ENCODE data around the gene CPZ.
"Not testable (repeated sequence)": the region's sequence is repeated elsewhere in the genome, so short reads cannot be mapped to it uniquely, and the experiment has no call there.

CPZ gene

DNA sequence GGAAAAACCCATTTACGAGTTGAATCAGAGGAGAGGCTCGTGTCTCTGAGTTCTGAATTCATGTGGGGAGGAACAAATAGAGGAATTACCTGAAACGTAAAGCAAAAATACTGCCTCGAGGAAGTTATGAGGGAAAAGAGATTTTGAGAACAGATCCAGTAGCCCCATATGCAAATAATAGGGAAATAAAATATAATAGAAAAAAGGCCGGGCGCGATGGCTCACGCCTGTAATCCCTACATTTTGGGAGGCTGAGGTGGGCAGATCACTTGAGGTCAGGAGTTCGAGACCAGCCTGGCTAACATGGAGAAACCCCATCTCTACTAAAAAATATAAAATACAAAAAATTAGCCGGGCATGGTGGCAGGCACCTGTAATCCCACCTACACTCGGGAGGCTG lies 42.2 kb downstream of the CPZ start:
- DNase-seq (ENCODE audit: extremely low read depth in 1 of 2, low read depth in 1 of 2): not testable (repeated sequence)

DNA sequence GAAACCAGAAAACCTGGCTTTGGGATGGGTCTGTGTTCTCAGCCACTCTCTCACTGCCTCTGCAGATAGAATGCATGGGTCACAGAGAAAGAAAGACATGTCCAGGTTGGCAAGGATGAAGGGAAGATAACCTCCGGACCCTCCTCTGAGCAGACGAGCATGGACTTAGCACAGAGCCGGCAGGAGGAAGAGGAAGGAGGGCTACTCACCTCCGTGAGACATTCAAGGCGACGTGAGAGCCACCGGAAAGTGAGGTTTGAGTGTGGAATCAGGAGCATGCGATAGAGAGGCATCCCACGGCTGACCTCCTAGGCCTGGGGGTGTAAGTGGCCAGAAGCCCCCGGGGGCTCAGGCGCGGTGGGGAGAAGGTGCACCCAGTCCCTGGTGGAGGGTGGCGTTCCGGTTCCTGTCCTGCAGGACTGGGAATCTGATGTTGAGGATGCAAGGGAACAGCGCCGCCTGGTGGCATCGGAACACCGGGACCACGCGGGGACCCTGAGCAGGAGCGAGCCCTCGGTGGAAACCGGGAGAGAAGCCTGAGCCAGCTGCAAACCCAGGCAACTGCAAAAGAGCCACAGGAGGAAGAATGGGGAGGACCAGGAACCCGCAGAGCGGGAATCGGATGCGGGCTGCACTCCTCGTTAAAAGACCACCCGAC lies 43.5 kb downstream of the CPZ start:
- DNase-seq (ENCODE audit: extremely low read depth in 1 of 2, low read depth in 1 of 2): not testable (repeated sequence)

DNA sequence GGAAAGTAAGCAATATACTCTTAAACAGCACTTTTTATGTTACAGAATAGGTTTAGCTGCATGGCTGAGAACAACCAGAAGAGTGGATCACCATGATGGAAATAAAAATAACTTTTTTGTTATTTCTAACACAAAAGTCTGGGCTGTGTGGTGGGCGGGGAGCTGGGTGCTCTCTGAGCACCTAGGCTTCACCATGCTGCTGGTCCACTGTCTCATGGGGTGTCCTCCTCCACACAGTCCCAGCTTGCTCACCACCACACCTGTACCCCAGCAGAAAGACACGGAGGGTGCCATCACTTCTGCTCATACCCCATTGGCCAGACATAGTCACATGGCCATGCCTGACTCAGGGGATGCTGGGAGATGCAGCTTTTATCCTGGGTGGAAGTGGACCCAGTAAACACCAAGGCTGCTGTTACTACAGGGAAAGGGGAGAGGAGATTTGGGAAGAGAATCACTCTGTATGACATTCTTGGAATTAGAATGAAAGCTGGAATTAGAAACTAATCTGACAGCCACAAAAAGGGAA lies 45.0 kb downstream of the CPZ start:
- no peak for DNase-seq (ENCODE audit: extremely low read depth in 1 of 2, low read depth in 1 of 2)

GRCh38 chr4:8639021-8639420 lies 46.5 kb downstream of the CPZ start:
- no peak for DNase-seq (ENCODE audit: extremely low read depth in 1 of 2, low read depth in 1 of 2)

- DNase-seq (ENCODE audit: extremely low read depth in 1 of 2, low read depth in 1 of 2): no peak
Observed at GRCh38 chr4:8639777-8640720, 47.5 kb downstream of the CPZ start.

GRCh38 chr4:8640816-8641215 lies 48.3 kb downstream of the CPZ start:
- no peak for DNase-seq (ENCODE audit: extremely low read depth in 1 of 2, low read depth in 1 of 2)

GRCh38 chr4:8641256-8641655 lies 48.7 kb downstream of the CPZ start:
- no peak for DNase-seq (ENCODE audit: extremely low read depth in 1 of 2, low read depth in 1 of 2)

- DNase-seq (ENCODE audit: extremely low read depth in 1 of 2, low read depth in 1 of 2): no peak
Observed at GRCh38 chr4:8641931-8642650, 49.5 kb downstream of the CPZ start.

GRCh38 chr4:8642651-8643321 lies 50.2 kb downstream of the CPZ start:
- DNase-seq (ENCODE audit: extremely low read depth in 1 of 2, low read depth in 1 of 2): no peak

GRCh38 chr4:8643441-8643840 lies 50.9 kb downstream of the CPZ start:
- DNase-seq (ENCODE audit: extremely low read depth in 1 of 2, low read depth in 1 of 2): no peak

DNA sequence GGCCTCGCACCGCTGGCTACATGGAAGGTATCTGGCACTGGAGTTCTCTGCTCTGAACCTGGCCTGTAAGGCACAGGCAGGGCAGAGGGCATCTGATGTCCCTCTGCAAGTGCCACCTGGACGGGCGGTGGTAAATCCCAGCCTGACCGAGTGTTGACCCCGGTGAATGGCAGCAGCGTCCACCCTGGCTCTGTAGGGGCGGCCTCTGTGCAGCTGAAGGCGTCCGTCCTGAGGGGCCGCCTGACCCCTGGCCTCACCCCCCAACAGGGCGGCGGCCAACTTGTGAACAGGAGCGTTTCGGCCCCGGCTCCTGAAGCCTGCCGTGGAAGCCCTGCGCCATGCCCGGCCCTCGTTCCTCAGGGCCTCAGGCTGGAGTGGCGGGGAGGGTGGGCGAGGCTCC lies 51.4 kb downstream of the CPZ start:
- DNase-seq (ENCODE audit: extremely low read depth in 1 of 2, low read depth in 1 of 2): no peak

GRCh38 chr4:8644461-8644891 lies 51.9 kb downstream of the CPZ start:
- DNase-seq (ENCODE audit: extremely low read depth in 1 of 2, low read depth in 1 of 2): no peak

DNA sequence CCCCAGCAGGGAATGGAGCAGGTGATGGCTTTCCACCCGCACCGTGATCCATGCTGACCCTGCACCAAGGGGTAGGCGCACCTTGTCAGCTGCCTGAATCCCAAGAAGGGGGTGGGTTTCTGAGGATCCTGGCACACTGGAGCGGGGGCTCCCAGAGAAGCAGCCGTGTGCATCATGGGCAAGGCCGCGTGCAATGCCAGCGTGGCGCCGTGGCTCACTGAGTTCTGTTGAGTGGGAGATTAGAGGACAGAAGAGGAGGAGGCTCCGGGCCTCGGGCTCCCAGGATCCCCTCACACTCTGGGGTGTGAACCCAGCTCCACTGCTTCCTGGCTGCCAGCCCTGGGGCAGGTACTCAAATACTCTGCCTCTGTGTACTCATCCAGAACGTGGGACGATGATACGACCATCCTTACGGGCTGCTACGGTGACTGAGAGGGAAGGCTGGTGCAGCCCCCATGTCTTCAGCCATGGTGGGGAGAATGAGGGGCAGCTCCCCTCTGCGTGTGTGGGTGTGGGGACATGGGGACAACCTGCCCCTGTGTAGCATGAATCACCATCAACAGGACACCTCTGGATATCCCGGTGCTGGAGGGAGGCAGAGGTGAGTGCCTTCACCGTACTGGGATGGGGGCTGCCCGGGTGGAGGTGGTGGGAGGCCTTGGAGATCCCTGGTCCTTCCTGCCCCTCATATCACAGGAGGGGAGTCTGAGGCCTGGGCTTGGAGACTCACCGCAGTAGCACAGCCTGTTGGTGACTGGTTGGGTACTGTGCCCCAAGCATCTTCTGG lies 52.6 kb downstream of the CPZ start:
- no peak for DNase-seq (ENCODE audit: extremely low read depth in 1 of 2, low read depth in 1 of 2)

GRCh38 chr4:8645753-8646124 lies 53.2 kb downstream of the CPZ start:
- DNase-seq (ENCODE audit: extremely low read depth in 1 of 2, low read depth in 1 of 2): no peak

- no peak for DNase-seq (ENCODE audit: extremely low read depth in 1 of 2, low read depth in 1 of 2)
Observed at GRCh38 chr4:8646296-8647093, 53.9 kb downstream of the CPZ start.

GRCh38 chr4:8647094-8647570 lies 54.6 kb downstream of the CPZ start:
- DNase-seq (ENCODE audit: extremely low read depth in 1 of 2, low read depth in 1 of 2): no peak

- DNase-seq (ENCODE audit: extremely low read depth in 1 of 2, low read depth in 1 of 2): no peak
Observed at GRCh38 chr4:8647626-8648025, 55.1 kb downstream of the CPZ start.

DNA sequence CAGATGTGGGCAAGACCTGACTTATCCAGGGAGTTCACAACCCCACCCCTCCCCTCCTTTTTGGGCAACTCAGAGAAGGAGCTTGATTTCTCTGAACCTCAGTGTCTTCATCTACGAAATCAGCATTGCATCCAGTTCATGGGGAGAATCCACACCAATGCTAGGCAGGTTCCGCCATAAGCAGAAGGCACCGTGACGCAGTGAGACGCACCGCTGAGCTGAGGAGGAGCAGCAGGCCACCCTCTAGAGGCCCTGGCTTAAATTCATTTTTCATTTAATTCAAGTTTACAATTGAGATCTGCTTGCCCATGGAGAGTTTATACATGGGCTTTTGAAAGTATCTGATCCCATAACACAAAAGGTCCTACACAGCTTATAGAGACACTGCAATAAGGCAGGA lies 55.7 kb downstream of the CPZ start:
- DNase-seq (ENCODE audit: extremely low read depth in 1 of 2, low read depth in 1 of 2): no peak

Measured in stimulated activated CD8-positive, alpha-beta memory T cell treated with anti-CD3 and anti-CD28 coated beads, Interleukin-7, amount 100 ng/mL, for 48 hours (primary cell).